Vagina (tissue), 2 donors: Measurements from ENCODE around the gene ANKS6.

ENCODE experiments used
- POLR2AphosphoS5 ChIP-seq, 2 donors: sonication (generic); formaldehyde crosslinking; IDR thresholded peaks; one replicate each; pipeline ENCODE4 v1.9.0; 2017; ENCODE audit warnings: antibody characterized with exemption in 2 of 2, mild to moderate bottlenecking in 2 of 2, low read depth in 1 of 2; ENCODE audit not compliant: insufficient read depth in 1 of 2
- TF ChIP-seq, protein P1 (sequence below), 3 experiments: fragments of 450-650 bp in 2 of 3; fragments of 200-600 bp in 1 of 3; sonication (generic) in 1 of 3; IDR thresholded peaks; one replicate each; pipeline ENCODE4 v1.5.1; 2017 to 2019; ENCODE audit warnings: antibody characterized with exemption in 3 of 3, mild to moderate bottlenecking in 2 of 3, moderate library complexity in 2 of 3

DNA sequence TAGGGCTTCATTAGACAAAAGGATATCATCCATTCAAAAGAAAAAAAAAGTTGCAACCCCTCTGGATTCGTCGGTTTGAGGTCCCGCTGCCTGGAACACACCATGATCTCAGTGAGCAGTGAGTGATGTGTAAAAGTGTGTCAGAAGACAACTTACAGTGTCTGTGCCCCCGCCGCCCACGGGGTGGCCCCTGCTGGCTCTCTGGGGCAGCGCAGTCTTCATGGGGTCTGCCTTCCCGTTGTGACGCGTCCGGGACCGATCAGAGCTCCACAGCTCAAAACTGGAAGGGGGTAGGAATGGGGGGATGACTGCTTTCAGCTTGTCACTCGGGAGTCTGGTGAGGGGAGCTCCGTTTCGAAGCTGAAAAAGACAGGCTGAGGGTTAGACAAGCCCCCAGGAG lies 22.6 kb downstream of the ANKS6 start:
- TF ChIP-seq, protein P1, sequence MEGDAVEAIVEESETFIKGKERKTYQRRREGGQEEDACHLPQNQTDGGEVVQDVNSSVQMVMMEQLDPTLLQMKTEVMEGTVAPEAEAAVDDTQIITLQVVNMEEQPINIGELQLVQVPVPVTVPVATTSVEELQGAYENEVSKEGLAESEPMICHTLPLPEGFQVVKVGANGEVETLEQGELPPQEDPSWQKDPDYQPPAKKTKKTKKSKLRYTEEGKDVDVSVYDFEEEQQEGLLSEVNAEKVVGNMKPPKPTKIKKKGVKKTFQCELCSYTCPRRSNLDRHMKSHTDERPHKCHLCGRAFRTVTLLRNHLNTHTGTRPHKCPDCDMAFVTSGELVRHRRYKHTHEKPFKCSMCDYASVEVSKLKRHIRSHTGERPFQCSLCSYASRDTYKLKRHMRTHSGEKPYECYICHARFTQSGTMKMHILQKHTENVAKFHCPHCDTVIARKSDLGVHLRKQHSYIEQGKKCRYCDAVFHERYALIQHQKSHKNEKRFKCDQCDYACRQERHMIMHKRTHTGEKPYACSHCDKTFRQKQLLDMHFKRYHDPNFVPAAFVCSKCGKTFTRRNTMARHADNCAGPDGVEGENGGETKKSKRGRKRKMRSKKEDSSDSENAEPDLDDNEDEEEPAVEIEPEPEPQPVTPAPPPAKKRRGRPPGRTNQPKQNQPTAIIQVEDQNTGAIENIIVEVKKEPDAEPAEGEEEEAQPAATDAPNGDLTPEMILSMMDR (IDR thresholded peaks at IDR 0.05), result no peak
- TF ChIP-seq POLR2AphosphoS5 (IDR thresholded peaks at IDR 0.05; ENCODE audit: insufficient read depth in 1 of 2, low read depth in 1 of 2), result no peak
